Esophagus muscularis mucosa (tissue), 3 donors: ENCODE measurements around the gene CEBPZOS.

Experiments used
- CTCF ChIP-seq, 3 experiments: fragments of 200-600 bp in 2 of 3; fragments of 450-650 bp in 1 of 3; sonication (generic) in 2 of 3; IDR thresholded peaks; one replicate each; pipeline ENCODE4 v1.5.1; 2017 to 2019; ENCODE audit warnings: antibody characterized with exemption in 3 of 3, mild to moderate bottlenecking in 2 of 3, moderate library complexity in 1 of 3
- POLR2A ChIP-seq: fragments of 450-650 bp; IDR thresholded peaks from one replicate; pipeline ENCODE4 v1.6.1; 2017; ENCODE audit warnings: antibody characterized with exemption, moderate library complexity, mild to moderate bottlenecking, low read depth

GRCh38 chr2:37203708-37204107, 7.4 kb downstream of the CEBPZOS start:
- TF ChIP-seq CTCF (IDR thresholded peaks at IDR 0.05) (no peak), POLR2A (no peak)
